ENCODE measurements around the gene JARID2.

GRCh38 chr6:15376900-15377487, 131.1 kb downstream of the JARID2 start:
- TF ChIP-seq EZH2 (IDR thresholded peaks at IDR 0.05): no peak
- TF ChIP-seq, protein P1, sequence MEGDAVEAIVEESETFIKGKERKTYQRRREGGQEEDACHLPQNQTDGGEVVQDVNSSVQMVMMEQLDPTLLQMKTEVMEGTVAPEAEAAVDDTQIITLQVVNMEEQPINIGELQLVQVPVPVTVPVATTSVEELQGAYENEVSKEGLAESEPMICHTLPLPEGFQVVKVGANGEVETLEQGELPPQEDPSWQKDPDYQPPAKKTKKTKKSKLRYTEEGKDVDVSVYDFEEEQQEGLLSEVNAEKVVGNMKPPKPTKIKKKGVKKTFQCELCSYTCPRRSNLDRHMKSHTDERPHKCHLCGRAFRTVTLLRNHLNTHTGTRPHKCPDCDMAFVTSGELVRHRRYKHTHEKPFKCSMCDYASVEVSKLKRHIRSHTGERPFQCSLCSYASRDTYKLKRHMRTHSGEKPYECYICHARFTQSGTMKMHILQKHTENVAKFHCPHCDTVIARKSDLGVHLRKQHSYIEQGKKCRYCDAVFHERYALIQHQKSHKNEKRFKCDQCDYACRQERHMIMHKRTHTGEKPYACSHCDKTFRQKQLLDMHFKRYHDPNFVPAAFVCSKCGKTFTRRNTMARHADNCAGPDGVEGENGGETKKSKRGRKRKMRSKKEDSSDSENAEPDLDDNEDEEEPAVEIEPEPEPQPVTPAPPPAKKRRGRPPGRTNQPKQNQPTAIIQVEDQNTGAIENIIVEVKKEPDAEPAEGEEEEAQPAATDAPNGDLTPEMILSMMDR (IDR thresholded peaks at IDR 0.05): no peak
- no peak for TF ChIP-seq EZH2phosphoT487 (IDR thresholded peaks at IDR 0.05)
